HFFc6 (cell line): ENCODE data around the gene CD28. TPM values are rescaled to one million over a fixed set of nuclear protein-coding genes. Genes with fewer than 3 reads are reported as not detected.

ENCODE experiments used
- DNase-seq: peaks from one replicate; pipeline ENCODE4 v3.0.0-alpha.2; 2018
- H3K27ac Mint-ChIP-seq: 2 replicates; pipeline ENCODE4 v1.8.0; 2020; ENCODE audit warnings: mild to moderate bottlenecking, mixed read lengths
- H3K27me3 Mint-ChIP-seq: 2 replicates; pipeline ENCODE4 v1.8.0; 2021; ENCODE audit warnings: mild to moderate bottlenecking, moderate library complexity, mixed read lengths; ENCODE audit not compliant: insufficient read depth
- H3K36me3 Mint-ChIP-seq: 2 replicates; pipeline ENCODE4 v1.8.0; 2021; ENCODE audit warnings: low read depth, mixed read lengths
- H3K4me1 Mint-ChIP-seq: 2 replicates; pipeline ENCODE4 v1.8.0; 2020; ENCODE audit warnings: low read depth, mixed read lengths
- H3K4me3 Mint-ChIP-seq: 2 replicates; pipeline ENCODE4 v1.8.0; 2020; ENCODE audit warnings: mild to moderate bottlenecking, moderate library complexity, mixed read lengths
- H3K9me3 Mint-ChIP-seq: 2 replicates; pipeline ENCODE4 v1.8.0; 2020; ENCODE audit warnings: mild to moderate bottlenecking, mixed read lengths
- CTCF ChIP-seq: fragments of 200-600 bp; sonication (generic); IDR thresholded peaks from 2 replicates; pipeline ENCODE4 v1.5.0; 2021; ENCODE audit warnings: antibody characterized with exemption, mild to moderate bottlenecking
- total RNA-seq, 6 experiments: library from RNA; stranded (reverse); fragmentation: NEBNext Ultra II Directional; extraction: Animal tissue kit (Norgen Biotek cat#: 25700); gene quantifications; 2 replicates in 1 of 6; 3 replicates in 5 of 6; pipeline ENCODE4 v1.2.3, GENCODE V29; 2021

CD28 gene
- total RNA-seq, 6 experiments from 2014 or later: not detected

- Mint-ChIP-seq H3K9me3 (no peaks in the 10 kb centered on the region), H3K27ac (no peak overlapping the region), H3K27me3 (no peaks in the 10 kb centered on the region), H3K4me1 (peaks cover 13% of the 10 kb centered on the region), H3K36me3 (no peaks in the 10 kb centered on the region), H3K4me3 (no peak overlapping the region)
- no peak for TF ChIP-seq CTCF
- DNase-seq: no peak
These were observed 14.7 kb downstream of the CD28 start for GRCh38 chr2:203720915-203721672.

DNA sequence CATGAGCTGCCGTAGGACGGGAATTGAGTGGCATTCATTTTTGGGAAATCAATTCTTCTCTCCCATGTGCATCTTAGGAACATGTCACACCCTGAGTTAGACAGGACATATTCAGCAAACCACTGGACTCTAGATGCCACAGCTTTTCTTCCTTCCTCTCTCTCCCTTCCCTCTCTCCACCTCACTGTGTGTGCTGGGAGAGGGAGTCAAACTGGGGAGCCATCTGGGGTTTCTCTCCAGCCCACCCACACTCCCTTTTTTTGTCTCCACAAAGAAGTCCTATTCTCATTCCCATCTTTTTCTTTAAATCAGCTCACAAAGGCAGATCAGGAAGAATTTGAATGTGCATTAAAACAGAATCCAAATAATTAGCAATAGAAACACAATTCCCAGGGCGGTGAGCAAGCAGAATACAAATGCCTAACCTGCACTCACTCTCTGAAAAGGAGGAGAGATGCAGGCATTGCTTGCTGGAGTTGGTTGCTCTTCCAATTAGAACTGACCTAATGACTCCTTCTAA, 15.4 kb downstream of the CD28 start:
- Mint-ChIP-seq H3K27ac (no peak overlapping the region), H3K9me3 (no peaks in the 10 kb centered on the region), H3K4me1 (peaks cover 13% of the 10 kb centered on the region), H3K36me3 (no peaks in the 10 kb centered on the region), H3K4me3 (no peak overlapping the region), H3K27me3 (no peaks in the 10 kb centered on the region)
- no peak for TF ChIP-seq CTCF
- no peak for DNase-seq

DNA sequence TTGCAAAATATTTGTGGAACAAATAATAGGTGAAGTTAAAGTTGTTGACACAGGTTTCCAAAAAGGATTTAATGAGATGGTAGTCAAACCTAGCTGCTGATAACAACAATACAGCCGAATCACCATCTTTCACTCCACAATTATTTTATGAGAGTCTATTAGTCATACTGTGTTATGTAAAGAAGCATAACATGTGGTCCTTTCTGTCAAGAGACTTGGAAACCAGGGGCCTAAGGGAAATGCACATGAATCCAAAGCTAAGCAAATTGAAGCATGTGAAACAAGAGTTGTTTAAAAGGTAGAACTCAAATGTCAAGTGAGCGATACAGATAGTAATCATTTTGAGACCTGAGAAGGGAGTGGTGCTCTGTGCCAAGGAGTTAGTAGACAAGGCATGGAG, 16.0 kb downstream of the CD28 start:
- Mint-ChIP-seq H3K27me3 (no peaks in the 10 kb centered on the region), H3K4me3 (no peak overlapping the region), H3K36me3 (no peaks in the 10 kb centered on the region), H3K27ac (no peak overlapping the region), H3K9me3 (no peaks in the 10 kb centered on the region), H3K4me1 (peaks cover 13% of the 10 kb centered on the region)
- peak; percentile 36 for DNase-seq
- TF ChIP-seq CTCF: no peak

- Mint-ChIP-seq H3K36me3 (no peaks in the 10 kb centered on the region), H3K27me3 (no peaks in the 10 kb centered on the region), H3K4me3 (no peak overlapping the region), H3K27ac (no peak overlapping the region), H3K4me1 (0 out of 2 replicates have a peak, but pooled peaks cover 4% of the 10 kb centered on the region), H3K9me3 (no peaks in the 10 kb centered on the region)
- no peak for DNase-seq
- TF ChIP-seq CTCF: no peak
These were observed 21.9 kb downstream of the CD28 start for GRCh38 chr2:203728321-203728720.

GRCh38 chr2:203730076-203730729, 23.8 kb downstream of the CD28 start:
- 0 out of 2 replicates have a peak, but pooled peaks cover 4% of the 10 kb centered on the region for H3K4me1 Mint-ChIP-seq
- H3K9me3 Mint-ChIP-seq: no peaks in the 10 kb centered on the region
- no peaks in the 10 kb centered on the region for H3K27me3 Mint-ChIP-seq
- TF ChIP-seq CTCF: no peak
- DNase-seq: no peak
- no peaks in the 10 kb centered on the region for H3K36me3 Mint-ChIP-seq
- no peak overlapping the region for H3K4me3 Mint-ChIP-seq
- no peak overlapping the region for H3K27ac Mint-ChIP-seq
